ENCODE results near the gene RS1. TPM values are rescaled to one million over a fixed set of nuclear protein-coding genes. Genes with fewer than 3 reads are reported as not detected.

Gene RS1
- total and polyA plus RNA-seq, 12 donors, result not detected

GRCh38 chrX:18639280-18639679 is 32.6 kb downstream of the RS1 start:
- intact Hi-C loops (cut with DNase I), result no loop called here
- no peak overlapping the region for H3K27ac ChIP-seq
- no peaks in the 10 kb centered on the region for H3K4me1 ChIP-seq (replicated peaks in 1 of 2)
- DNase-seq, result no peak
- H3K4me3 ChIP-seq, result no peak overlapping the region
- no peaks in the 10 kb centered on the region for H3K27me3 ChIP-seq
- no peak for TF ChIP-seq CTCF (IDR thresholded peaks at IDR 0.05)
- no peak for TF ChIP-seq POLR2A (IDR thresholded peaks at IDR 0.05)
- no peaks in the 10 kb centered on the region for H3K36me3 ChIP-seq (replicated peaks in 1 of 2)
- no peaks in the 10 kb centered on the region for H3K9me3 ChIP-seq (replicated peaks in 1 of 3)
- WGBS, 4 donors, result 74 to 99% (median 91%) methylated on average over 2 of the region's 2 CpGs

- TF ChIP-seq CTCF (IDR thresholded peaks at IDR 0.05) (no peak), POLR2A (IDR thresholded peaks at IDR 0.05) (no peak)
- 77 to 93% (median 85%) methylated on average over 2 of the region's 2 CpGs for WGBS, 4 donors
- no peak overlapping the region for H3K27ac ChIP-seq
- H3K4me3 ChIP-seq, result no peak overlapping the region
- H3K4me1 ChIP-seq (replicated peaks in 1 of 2), result no peaks in the 10 kb centered on the region
- intact Hi-C loops (cut with DNase I), result no loop called here
- no peaks in the 10 kb centered on the region for H3K9me3 ChIP-seq (replicated peaks in 1 of 3)
- H3K36me3 ChIP-seq (replicated peaks in 1 of 2), result no peaks in the 10 kb centered on the region
- DNase-seq, result no peak
- H3K27me3 ChIP-seq, result no peaks in the 10 kb centered on the region
These were observed 33.5 kb downstream of the RS1 start for GRCh38 chrX:18638398-18638797.

- no peak for DNase-seq
- no peaks in the 10 kb centered on the region for H3K27me3 ChIP-seq
- H3K4me3 ChIP-seq, result no peak overlapping the region
- TF ChIP-seq POLR2A (IDR thresholded peaks at IDR 0.05) (no peak), CTCF (IDR thresholded peaks at IDR 0.05) (no peak)
- H3K9me3 ChIP-seq (replicated peaks in 1 of 3), result no peaks in the 10 kb centered on the region
- H3K36me3 ChIP-seq (replicated peaks in 1 of 2), result no peaks in the 10 kb centered on the region
- 88 to 99% (median 91%) methylated on average over 8 of the region's 8 CpGs for WGBS, 4 donors
- H3K27ac ChIP-seq, result no peak overlapping the region
- no peaks in the 10 kb centered on the region for H3K4me1 ChIP-seq (replicated peaks in 1 of 2)
- intact Hi-C loops (cut with DNase I), result no loop called here
These were observed 41.0 kb downstream of the RS1 start for GRCh38 chrX:18630934-18631333.

- Histone ChIP-seq H3K27ac (no peak overlapping the region), H3K4me3 (no peak overlapping the region), H3K27me3 (peaks cover 6% of the 10 kb centered on the region), H3K36me3 (replicated peaks in 1 of 2) (no peaks in the 10 kb centered on the region), H3K9me3 (replicated peaks in 1 of 3) (no peaks in the 10 kb centered on the region), H3K4me1 (replicated peaks in 1 of 2) (no peaks in the 10 kb centered on the region)
- intact Hi-C loops (cut with DNase I), result no loop called here
- no peak for DNase-seq
- TF ChIP-seq CTCF (IDR thresholded peaks at IDR 0.05) (no peak), POLR2A (IDR thresholded peaks at IDR 0.05) (no peak)
- WGBS, 4 donors, result 83 to 100% (median 93%) methylated on average over 2 of the region's 2 CpGs
These were observed 47.3 kb downstream of the RS1 start for GRCh38 chrX:18624599-18624998.
